Activated CD8-positive, alpha-beta memory T cell treated with anti-CD3 and anti-CD28 coated beads, Interleukin-2, amount 50 U/mL, for 48 hours (primary cell): ENCODE data around the gene EPN3.

Experiments used
- DNase-seq: peaks from one replicate; pipeline ENCODE4 v3.0.0-alpha.2; 2020

Gene EPN3

DNA sequence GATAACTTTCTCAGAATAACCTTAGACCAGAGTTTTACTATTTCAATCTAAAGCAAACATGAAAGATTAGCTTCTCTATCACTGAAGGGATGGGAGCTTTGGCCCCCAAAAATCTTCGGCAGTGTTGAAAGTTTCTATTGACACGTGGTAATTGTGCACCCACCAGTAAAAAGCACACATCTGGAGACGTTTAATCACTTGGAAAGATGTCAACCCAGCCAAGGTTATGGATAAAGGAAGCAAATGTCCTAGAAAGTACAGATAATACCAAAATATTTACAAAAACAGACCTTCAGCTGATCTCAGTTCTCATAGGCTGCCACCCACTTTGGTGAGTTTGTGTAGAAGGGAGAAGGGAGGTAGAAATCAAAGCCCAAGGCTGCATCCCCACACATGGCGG is 19.0 kb upstream of the EPN3 start:
- no peak for DNase-seq

DNA sequence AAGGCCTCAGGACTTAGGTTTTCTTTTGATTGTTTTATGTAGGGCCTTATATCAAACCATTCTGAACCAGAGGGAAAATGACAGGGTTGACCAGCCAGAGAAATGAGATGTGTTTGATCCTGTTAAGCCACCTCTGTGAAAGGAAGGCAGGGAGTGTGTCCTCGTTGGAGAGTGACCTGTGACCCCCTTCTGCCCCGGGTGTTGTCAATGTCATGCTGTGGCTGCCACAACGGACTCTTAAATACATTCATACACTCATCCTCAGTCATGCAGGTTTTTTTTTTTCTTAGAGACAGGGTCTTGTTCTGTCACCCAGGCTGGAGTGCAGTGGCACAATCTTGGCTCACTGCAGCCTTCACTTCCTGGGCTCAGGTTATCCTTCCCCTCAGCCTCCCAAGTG is 18.1 kb upstream of the EPN3 start:
- no peak for DNase-seq

DNA sequence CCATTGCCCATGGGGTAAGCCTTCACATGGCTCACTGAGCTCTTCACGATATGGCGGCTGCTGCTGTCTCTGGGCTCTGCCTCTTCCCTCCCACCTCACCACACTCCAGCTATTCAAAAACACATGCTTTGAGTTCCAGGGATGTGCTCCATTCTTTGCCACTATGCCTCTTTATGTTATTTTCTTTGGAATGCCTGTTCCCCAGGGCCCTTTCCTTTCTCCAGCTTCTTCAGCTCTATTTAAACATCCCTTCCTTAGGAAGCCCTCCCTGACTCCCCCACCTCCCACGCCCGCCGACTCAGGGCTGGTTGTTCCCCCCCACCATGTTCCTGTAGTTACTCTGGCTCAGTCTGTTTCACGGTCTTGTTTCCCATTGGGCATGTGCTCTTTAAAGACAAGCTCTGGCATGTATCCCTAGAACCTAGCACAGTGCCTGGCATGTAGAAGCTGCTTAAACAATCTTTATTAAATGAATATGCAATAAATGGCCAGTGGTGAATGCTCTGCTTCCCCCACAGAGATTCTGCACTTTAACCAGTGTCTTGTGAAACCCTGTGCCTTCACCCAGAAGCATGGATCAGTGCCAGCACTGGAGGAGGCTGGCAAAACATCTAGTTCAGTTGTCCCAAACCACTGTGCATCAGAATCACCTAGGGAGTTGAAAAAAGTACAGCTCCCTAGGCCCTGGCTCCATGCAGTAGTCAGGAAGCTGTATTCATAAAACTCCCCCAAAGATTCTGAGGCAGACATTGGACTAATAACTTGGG is 17.4 kb upstream of the EPN3 start:
- no peak for DNase-seq

- no peak for DNase-seq
Observed at GRCh38 chr17:50517011-50517410, 15.5 kb upstream of the EPN3 start.

DNA sequence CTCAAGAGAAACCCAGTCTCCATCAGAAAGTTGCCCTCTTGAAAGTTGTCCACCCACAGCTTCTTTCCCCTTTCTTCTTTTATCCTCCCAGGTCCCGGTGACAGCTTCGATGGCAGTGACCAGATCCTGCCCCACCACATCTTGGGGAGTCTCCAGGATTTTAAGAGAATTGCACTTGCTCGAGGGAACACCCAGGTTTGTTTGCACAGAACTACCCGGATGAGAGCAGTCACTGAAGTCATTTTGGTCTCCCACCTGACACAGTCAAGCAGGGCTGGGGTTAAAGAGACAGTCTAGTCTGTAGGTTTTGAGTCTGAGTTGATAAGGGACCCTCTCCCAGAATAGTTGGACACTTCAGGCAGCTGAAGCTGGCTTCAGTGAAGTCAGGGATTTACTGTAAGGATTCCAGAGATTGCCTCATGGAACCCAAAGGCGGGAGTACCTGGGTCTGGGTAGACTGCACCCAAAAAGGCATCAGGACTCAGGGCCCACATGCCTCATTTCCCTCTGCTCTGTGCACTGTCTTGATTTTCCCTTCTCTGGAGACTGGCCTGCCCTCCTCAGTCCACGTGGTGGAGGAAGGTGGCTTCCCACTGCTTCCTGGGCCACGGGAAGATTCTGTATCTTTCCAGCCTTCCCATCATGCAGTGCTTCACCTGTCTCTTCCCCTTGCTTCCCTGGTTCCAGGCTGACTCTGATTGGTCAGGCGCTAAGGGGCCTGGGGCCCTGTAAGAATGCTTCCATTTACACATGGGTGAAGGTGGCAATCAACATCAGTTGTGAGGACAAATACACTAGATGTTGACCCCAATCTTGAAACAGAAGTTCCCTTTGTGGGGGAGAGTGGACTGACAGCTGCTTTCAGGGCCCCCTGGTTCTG is 14.8 kb upstream of the EPN3 start:
- DNase-seq = no peak

DNA sequence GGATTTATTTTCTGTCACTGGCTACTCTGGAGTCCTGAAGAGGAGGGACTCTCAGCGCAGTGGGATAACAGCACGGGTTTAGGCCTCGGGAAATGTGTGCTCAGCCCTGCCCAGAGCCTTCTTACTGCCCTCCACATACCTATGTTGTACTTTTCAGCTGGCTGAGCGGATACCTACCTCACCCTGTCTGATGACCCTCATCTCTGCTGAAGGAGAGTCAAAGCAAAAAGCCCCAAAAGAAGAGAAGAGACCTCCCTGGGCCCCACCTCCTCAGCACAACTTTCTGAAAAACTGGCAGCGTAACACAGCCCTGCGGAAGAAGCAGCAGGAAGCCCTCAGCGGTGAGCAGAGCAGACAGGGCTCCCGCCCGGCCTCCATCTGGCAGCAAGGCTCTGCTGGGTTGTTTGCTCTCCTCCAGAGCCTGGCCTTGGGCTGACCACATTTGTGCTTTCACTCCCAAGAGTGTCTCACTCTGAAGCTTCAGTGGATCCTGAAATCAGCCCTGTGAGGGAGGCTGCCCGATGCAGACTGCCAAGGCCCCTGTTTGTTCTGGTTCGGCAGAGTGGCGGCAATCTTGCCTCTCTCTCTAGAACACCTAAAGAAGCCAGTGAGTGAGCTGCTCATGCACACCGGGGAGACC is 14.0 kb upstream of the EPN3 start:
- DNase-seq = no peak

GRCh38 chr17:50519141-50519834 is 13.2 kb upstream of the EPN3 start:
- no peak for DNase-seq

DNA sequence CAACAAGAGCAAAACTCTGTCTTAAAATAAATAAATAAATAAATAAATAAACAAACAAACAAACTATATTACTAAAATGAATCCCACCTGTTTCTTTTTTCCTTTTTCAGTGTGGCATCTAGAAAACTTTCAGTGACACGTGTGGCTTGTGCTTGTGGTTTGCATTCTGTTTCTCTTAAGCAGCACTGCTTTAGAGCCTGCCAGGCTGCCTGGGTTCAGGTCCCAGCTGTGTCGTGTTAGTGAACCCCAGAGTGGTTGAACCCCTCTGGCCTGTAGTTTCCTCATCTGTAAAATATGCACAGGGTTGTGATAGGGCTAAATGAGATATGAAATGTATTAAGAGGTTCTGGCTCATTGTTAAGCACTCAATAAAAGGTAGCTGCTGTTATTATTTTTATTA is 12.1 kb upstream of the EPN3 start:
- no peak for DNase-seq

DNA sequence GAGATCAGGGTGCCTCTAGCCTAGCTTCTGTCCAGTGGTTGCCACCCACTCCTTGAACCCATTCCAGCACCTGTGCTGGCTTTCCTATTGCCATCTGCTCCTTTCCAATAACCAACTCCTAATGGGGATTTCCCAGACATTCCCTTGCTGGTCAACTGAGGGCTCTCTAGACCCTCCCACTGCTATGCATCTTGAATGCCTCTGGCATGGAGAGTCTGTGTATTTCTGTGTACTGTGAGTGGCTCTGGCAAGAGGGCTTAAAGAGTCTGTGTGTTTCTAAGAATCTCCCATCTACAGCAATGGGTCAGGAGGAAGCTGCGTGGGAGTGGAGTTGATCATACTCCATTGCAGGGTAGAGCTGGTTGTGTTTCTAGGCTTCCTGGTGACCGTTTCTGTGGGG is 11.0 kb upstream of the EPN3 start:
- DNase-seq = no peak

GRCh38 chr17:50522766-50523165 is 9.8 kb upstream of the EPN3 start:
- DNase-seq = no peak

- no peak for DNase-seq
Observed at GRCh38 chr17:50523208-50523607, 9.3 kb upstream of the EPN3 start.

DNA sequence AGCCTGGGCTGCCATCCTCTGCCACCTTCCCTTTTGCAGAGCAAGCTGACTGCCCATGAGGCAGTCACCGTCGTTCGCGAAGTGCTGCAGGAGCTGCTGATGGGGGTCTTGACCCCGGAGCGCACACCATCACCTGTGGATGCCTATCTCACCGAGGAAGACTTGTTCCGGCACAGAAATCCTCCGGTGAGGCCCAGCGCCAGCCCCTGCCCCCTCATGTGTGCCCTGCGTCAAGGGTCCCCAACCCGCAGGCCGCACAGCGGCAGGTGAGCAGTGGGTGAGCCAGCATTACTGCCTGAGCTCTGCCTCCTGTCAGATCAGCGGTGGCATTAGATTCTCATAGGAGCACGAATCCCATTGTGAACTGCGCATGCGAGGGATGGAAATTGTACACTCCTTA is 7.7 kb upstream of the EPN3 start:
- DNase-seq = no peak

DNA sequence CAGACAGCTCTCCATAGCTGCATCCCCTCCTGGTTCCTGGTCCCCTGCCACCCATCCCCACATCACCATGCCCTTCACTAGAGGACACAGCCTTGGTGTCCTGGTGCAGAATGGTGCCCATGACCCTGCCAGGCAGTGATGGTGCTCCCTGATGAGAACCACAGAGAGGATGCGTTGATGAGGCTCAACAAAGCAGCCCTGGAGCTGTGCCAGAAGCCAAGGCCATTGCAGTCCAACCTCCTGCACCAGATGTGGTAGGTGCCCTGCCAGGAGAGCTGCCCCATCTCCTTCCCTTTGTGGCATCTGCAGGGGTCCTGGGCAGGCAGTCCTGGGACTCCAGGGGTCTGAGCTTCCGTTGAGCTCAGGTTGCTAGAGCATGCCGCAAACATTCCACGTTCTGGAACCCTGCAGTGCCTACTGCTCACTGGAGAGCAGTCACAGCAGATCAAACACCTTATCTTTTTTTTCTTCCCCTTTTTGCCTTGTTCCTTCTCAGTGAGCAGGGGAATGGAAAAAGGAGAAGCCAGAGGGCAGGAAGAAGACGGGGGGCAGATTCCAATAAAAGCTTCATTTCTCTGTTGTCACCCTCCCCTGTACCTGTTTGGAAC is 5.3 kb upstream of the EPN3 start:
- DNase-seq = no peak

GRCh38 chr17:50527949-50528474 is 4.5 kb upstream of the EPN3 start:
- DNase-seq = no peak

- no peak for DNase-seq
Observed at GRCh38 chr17:50529849-50530248, 2.7 kb upstream of the EPN3 start.

DNA sequence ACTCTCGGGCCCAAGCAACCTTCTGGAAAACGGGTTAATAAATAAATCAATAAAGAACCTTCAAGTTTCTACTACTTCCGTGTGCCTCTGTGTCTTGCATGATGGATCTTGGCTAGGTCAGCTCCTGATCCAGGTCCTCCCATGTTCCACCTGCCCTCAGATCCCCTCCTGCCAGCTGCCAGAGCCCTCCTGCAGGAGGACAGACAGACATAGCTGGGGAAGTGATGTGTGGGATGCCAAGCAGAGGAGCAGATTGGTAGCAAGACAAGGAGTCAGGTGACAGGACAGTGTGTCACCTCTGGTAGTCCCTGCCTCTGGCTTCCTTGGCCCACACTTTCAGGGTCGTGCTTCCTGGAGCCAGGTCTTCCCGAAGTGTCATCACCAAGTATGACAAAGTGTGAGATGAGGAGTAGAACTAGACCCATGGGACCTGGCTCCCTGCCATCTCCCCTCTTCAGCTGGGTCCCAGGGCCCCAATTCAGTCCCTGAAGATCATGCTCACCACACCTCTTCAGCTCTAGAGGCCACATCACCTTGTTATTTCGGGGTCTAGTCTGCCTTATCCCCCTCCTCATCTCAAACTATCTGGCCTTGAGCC is 1.0 kb upstream of the EPN3 start:
- DNase-seq = no peak

GRCh38 chr17:50533185-50533584 is 650 bp downstream of the EPN3 start:
- DNase-seq = no peak

DNA sequence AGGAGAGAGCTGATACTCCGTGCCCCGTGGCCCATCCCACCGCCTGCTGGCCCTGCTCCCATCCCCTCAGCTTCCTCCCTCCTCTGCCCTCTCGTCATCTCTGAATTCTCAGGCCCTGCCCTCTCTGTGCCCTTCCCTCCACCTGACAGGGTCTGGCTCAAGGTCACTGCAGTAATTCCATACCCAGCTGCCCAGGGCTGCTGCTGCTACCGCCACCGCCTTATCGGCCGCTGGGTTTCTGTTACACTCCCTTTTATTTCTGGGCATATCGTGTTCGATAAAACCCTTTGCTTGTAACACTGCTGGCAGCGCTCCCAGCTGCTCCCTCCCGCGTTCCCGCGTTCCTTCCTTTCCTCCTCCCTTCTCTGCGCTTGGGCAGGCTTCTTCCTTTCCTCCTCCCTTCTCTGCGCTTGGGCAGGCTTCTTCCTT is 1.2 kb downstream of the EPN3 start:
- no peak for DNase-seq

DNA sequence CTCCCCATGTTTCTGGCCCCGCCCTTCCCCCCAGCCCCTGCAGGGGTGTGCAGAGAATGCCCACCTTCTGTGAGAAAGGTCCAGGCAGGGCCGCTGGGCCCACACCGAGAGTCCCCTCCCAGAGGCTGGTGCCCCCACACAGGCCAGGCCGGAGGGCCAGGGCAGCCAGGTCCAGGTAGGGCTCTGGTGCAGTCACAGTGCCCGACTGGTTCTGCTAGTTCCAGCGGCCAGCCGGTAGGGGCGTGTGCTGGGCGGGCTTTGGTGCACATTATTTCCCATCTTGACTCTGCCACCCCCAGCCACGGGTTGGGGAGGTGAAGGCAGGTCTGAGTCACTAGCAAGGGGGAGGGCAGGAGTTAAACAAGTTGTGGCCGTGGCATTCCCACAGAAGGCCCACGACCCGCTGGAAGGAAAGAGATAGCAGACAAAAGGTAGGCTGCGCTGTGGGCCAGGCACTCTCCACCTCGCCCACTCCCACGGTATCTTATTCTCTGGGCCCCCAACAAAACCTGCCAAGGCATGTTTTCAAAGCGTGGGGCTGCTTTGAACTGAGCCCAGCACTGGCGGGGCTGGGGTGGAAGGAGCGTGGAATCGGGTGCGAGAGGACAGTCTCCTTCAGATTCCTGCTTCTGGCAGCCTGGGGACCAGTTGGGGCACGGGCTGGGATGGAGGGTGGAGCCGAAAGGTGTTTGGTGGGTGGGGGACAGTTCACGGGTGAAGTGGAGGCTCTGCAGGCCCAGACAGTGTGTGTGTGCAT is 1.9 kb downstream of the EPN3 start:
- peak; percentile 67 for DNase-seq

DNA sequence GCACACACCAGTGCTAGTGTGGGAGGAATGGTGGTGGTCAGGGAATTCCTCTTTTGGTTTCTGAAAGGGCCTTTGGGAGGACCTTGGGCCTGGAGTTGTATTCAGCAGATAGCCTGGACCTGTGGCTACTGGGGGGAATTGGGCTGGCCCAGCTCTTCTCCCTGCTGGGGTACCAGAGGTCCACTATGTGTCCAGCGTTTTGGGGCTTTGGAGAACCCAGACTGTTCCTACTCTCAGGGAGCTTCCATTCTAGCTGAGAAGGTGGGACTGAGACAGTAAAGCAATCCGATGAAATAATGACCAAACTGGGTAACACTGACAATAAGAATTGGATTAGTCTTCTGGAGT is 2.4 kb downstream of the EPN3 start:
- DNase-seq = no peak

- DNase-seq = no peak
Observed at GRCh38 chr17:50535407-50535806, 2.9 kb downstream of the EPN3 start.
